HL-60/S4 treated with retinoic acid at 250 ng/mL for 4 days and 3 days (cell line): ENCODE data around the gene ICAM3.
"Not testable (repeated sequence)": the region's sequence is repeated elsewhere in the genome, so short reads cannot be mapped to it uniquely, and the experiment has no call there.

Source experiments
- in situ Hi-C: fragments of 300-500 bp; cut with MboI; formaldehyde crosslinking; loops from 2 replicates; pipeline ENCODE4 v1.7.0; 2022; ENCODE audit warnings: low sequenced_read_pairs

ICAM3 gene

DNA sequence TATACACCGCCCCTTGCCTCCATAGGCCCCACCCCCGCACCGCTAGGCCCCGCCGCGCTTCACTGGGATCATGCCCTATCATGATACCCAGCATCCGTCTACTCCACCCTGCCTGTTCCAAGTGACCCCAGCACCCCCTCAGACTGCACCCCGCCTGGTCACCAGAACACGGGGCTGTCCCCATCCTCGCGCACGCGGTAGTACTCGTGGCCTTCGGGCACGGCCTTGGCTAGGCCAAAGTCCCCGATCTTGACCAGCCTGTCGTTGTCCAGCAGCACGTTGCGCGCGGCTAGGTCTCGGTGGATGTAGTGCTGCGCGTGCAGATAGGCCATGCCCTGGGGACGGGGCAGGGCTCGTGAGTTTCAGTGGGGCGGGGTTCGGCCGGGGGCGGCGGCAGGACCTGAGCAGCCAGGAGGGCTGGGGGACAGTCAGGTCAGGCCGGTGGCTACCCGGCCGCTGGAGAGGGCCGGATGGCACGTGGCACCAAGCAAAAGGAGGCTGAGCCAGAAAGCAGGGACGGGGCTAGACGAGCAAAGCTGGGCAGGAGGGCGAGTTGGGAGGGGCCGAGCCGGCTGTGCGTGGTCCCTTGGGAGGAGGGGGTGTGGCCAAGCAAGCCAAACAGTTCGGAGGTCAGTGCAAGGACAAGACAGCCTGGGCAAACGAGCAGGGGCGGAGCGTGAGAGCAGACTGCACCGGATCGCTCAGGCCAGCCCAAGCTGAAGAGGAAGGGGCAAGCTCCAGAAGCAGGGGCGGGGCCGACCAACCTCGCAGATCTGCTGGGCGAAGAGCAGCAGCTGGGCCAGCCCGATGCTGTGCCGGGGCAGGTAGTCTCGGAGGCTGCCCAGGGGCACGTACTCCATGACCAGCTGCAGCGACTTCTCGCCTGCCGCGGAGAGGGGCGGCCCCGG is 13.6 kb upstream of the ICAM3 start:
- in situ Hi-C loops: no loop called here

DNA sequence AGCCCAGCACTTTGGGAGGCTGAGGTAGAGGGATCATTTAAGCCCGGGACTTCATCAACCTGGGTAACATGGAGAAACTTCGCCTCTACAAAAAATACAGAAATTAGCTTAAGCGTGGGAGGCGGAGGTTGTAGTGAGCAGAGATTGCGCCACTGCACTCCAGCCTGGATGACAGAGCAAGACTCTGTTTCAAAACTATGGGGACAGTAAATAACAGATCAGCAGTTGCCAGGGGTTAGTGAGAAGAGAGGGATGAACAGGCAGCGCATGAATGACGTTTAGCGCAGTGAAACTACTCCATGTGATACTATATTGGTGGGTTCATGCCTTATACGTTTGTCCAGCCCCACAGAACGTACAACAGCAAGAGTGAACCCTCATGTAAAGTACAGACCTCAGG is 7.1 kb upstream of the ICAM3 start:
- in situ Hi-C loops: no loop called here

DNA sequence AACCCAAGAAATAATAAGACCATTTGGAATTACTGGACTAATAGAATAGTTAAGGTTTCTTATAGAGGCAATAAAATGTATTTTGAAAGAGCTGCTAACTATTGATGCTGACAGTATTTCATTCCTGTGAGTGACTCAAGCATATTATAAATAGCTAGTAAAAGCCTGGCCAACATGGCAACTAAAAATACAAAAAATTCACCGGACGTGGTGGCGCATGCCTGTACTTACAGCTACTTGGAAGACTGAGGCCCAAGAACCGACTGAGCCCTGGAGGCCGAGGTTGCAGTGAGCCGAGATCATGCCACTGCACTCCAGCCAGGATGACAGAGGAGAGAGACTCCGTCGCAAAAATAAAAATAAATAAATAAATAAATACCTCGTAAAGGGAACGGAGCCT is 5.4 kb upstream of the ICAM3 start:
- in situ Hi-C loops: no loop called here

DNA sequence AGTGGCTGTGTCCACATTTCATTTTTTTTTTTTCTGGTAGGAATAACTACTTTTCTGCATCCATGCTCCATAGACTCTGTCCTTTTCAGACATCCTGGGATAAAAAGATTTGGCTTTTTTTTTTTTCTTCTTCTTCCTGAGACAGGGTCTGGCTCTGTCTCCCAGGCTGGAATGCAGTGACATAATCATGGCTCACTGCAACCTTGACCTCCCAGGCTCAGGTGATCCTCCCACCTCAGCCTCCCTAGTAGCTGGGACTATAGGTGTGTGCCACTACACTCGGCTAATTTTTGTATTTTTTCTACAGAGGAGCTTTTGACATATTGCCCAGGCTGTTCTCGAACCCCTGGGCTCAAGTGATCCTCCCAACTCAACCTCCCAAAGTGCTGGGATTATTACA is 4.1 kb upstream of the ICAM3 start:
- in situ Hi-C loops: no loop called here

DNA sequence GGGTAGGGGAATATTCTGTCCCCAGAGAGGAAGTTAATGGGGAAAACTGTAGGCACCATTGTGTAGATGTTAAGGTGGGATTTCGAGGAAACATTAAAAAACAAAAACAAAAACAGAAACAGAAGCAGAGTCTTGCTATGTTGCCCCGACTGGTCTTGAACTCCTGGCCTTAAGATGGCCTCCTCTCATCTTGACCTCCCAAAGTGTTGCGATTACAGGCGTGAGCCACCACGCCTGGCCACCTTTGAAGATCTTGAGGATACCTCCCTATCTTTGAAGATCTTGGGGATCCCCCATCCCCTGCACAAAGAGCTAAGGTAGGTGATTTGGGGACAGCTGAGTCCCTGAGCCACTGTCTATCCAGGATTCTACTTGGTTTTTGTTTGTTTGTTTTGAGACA is 553 bp upstream of the ICAM3 start:
- in situ Hi-C loops: no loop called here

DNA sequence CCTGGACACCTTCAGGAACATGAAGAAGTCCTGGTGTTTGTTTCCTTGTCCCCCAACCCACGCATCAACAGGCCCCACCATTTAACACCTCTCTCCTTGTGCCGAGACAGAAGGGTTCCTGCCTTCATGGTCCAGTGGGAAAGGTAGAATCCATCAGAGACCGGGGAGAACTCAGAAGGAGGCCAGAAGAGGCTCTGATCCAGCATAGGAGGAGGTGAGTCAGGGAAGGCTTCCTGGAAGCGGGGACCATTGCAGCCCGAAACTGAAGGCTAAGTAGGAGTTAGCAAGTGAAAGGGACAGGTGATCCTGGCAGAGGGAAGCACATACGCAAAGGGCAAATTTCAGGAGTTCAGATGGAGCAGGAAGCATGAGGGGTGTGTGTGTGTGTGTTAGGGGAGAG is 484 bp downstream of the ICAM3 start:
- in situ Hi-C loops: no loop called here

DNA sequence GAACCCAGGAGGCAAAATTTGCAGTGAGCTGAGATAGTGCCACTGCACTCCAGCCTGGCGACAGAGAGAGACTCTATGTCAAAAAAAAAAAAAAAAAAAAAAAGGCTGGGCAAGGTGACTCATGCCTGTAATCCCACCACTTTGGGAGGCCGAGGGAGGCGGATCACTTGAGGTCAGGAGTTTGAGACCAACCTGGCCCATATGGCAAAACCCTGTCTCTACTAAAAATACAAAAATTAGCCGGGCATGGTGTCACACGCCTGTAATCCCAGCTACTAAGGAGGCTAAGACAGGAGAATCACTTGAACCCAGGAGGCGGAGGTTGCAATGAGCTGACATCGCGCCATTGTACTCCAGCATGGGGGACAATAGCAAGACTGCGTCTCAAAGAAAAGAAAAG is 2.7 kb downstream of the ICAM3 start:
- in situ Hi-C loops: not testable (repeated sequence)

DNA sequence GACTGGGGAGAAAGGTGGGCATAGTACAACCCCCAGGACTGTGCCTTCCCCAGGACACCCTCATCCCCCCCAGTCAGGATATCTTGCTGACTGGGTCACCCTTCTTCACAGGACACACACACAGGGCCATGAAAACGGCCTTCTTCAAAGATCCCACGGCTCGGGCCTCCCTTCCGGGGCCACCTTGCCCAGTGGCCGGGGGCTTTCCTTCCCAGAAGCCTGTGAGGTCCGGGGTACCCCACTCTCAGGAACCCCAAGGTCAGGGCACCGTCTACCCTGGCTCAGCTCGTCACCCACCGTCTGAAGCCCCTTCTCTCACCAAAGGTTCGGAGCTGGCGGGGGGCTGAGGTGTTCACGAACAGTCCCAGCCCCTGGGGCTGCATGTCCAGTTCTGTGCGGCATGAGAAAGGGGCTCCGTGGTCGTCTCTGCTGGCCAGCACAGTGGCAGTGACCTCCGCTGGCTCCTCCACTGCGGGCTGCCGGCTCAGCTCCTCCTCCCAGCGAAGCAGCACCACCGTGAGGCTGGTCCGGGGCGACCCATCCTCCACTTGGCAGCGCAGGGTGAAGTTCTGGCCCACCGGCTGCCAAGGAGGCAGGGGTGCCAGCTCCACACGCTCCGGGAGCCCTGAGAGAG is 4.0 kb downstream of the ICAM3 start:
- in situ Hi-C loops: no loop called here

DNA sequence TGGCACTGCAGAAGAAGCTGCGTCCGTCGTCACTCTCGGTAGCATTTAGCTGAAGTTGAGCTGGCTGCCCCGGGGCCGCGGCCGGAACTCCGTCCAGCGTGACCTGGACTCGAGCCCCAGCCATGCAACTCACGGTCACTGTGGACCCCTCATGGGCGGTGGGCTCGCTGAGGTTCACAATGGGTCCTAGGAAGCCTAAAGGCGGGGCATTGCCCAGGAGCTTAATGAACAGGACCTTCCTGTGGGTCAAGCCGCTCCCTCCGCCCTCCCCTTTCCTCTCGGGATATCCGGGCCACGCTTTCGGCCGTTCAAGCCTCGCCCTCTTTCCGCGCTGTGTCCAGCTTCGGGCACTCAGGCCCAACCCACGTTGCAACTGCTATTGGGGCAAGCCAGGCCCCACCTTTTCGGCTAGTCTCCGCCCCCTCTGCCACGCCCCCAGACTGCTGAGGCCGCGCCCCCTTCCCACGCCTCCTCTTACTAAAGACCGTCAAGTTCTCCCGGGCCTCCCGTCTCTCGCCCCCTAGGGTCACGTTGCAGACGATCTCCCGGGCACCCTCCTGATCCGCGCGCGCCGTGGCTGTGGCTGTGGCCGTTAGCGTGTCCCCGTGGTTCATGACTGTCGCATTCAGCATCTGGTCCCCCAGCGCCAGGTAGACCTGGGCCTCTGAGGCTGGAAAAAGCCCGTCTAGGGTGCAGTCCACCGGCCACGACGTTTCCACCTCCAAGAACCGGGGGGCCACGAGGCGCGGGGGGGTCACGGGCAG is 4.7 kb downstream of the ICAM3 start:
- in situ Hi-C loops: no loop called here

DNA sequence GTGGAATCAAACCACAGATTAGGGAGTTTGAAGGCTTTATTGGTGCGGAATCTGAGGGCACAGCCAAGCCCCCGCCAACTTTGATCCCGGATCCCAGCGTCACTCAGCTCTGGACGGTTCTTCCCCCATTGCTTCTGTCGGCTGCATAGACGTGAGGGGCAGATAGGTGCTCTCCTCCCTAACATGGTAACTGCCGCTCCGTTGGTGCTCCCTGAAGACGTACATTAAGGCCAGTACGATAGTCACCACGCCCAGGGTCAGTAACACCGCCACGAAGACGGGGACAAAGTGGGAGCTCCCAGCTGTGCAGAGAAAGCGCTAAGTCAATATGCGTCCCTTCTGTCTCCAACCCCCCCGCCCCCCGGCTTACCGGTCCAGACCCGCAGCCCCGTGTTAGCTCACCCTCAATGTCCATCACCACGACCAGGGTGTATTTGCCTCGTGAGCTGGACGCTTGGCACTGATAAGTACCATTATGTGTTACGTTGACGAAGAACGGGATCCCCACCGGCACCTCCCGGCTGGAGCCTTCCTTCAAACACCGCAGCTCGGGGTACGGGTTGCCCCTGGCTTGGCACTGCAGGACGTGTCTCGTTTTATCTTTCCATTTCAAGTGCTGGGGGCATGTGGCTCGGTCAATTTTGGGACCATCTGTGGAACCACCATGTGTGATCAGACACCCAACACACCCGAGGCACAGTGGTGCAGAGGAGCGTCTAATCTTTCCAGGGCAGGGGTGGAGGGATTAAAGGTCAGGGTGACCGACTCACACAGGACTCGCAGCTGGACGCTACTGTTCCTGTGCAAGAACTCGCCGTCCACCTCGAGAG is 5.5 kb downstream of the ICAM3 start:
- in situ Hi-C loops: no loop called here

DNA sequence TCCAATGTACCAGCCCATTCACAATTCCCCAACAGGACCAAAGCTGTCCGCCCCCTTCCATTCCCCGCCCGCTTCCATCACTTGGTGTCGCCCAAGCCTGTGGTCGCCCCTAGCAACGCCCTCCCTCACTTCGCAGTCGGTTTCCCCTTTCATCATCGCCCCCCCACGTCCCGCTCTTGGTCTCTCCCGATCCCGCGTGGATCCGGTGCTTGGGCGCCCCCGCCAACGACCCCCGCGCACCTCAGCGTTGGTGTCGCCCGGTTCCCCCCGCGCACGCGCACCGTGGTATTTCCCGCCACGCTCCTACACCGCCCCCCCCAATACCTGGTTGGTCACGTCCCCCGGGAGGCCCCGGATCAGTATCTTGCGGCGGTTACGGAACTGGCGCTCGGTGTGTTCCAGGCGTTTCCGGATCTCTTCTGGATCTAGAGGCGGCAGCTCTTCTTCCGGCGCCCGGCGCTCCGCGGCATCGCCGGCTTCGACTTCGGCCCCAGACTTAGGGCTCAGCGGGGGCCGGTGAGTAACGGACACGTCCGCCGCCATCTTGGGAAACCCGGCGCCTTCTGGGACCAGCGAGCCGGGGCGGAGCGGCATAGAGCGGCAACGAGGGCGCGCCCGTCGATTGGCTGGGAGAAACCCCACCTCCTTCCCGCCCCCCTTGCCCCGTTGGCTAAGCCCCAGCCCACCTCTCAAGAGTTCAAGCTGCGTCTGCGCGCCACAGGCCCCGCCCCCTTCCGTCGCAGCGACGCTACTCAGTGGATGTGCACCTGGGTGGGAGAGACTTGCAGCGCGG is 6.3 kb downstream of the ICAM3 start, which contains the start of gene RAVER1:
TSS of gene RAVER1 (minus strand) at position 565 of the 793 bp plus-strand sequence. CDS start at position 543, 22 bp downstream.
- in situ Hi-C loops: no loop called here

DNA sequence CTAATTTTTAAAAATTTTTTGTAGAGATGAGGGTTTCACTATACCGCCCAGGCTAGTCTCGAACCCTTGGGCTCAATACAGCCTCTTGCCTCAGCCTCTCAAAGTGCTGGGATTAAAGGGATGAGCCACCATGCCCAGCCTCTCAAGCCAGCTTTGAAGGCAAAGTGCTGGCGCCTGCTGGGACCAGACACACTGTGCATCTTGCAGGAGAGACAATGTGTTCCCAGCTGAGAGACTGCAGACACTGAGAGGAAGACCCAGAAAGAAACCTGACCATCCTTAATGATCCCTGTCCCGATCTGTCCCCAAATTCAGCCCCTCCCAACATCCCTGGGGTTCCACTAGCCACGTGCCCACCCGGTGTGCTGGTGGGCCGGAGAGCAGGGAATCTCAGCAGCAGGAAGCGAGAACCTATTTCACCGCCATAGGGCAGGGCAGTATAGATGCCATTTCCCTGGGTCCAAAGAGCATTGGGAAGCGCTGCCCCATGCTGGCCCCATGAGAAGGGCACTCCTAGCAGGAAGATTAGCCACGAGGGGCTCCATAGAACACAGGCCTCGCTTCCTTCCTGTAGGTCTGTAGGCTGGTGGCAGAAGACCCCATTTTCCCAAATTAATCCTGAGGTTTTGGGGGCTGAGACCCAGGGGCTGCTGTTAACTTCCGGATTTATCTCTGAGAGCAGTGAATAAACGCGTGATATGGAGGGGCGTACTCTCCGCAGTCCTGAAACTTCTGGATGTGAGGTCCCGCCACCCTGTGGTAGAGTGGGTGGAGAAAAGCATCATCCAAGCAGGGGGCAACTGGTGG is 7.1 kb downstream of the ICAM3 start:
- in situ Hi-C loops: no loop called here

DNA sequence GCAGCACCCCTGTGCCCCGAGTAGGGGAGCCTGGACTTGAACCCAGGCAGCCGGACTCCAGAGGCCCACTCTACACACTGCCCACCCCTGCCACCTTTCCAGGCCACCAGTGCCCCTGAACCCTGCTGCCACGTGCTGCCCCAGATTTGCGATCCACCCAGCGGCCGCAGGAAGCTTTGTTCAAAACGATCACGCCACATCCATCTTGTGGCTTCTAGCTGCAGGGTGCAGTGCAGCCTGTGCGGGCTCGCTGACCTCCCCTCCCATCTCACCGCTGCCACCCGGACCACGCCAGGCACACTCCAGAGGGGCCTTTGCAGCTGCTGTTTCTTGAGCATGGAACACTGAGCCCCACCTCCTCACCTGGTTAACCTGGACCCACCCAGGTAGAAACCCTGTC is 9.9 kb downstream of the ICAM3 start:
- in situ Hi-C loops: no loop called here

DNA sequence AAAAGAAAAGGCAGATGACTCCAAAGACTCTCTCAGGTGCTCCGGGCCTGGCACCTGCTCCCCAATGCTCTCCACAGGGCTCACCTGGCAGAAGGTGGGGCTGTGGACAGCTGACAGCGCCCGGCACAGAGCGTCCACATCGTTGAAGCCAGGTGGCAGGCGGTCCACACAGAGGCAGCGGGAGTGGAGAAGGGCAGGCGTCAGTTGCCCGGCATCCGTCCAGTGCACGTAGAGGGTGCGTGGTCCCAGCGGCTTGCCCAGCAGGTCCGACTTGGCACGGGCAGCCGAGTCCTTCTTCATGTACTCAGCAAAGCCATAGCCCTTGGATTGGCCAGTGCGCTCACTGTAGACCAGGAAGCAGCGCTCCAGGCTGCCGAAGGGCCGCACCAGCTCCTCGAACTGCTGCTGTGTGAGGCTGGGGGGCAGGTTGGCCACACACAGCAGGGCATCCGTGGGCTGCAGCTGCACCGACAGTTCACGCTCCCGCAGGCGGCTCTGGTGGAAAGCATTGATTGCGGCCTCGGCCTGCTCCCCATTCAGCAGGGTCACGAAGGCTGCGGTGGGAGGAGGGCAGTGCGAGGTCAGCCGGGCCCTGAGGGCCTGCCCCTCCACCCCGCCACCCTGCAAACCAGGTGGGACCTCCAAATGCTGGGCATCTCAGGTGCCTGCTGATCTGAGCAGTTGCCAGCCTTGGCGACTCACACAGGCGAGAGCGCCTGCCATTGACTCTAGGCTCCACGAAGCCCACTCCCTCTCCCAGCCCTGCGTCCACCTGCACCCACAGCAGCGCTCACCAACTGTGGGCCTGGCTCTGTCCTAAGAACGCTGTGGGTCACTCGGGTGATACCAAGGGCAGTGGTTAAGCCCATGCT is 10.6 kb downstream of the ICAM3 start:
- in situ Hi-C loops: no loop called here

DNA sequence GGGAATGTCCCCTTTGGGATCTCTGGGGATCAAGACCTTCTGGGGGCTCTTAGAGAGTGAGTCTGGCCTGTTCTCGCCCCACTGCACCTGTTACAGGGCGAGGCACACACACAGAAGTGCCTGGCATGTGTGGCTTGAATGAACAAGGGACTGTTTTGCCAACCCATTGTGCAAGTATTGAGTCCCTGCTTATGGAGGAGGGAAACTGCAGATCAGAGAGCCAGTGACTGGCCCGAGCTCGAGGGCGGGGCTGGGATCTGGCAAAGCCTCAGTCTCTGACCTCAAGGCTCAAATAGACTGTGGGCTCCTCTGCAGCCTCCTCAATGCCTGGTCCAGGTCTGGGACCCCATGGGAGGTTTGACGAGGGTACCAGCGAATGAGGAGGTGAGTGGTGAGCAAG is 11.6 kb downstream of the ICAM3 start:
- in situ Hi-C loops: no loop called here

DNA sequence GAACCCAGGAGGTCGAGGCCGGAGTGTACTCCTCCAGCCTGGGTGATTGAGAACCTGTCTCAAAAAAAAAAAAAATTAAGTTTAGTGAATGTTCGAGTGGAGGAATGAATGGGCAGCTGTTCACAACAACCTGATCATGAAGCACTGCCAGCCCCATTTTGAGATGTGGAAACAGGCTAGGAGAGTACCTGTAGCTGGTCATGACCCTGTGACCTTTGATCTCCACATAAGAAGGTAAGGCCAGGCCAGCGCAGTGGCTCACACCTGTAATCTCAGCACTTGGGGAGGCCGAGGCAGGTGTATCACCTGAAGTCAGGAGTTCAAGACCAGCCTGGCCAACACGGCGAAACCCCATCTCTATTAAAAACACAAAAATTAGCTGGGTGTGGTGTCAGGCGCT is 13.7 kb downstream of the ICAM3 start:
- in situ Hi-C loops: no loop called here

DNA sequence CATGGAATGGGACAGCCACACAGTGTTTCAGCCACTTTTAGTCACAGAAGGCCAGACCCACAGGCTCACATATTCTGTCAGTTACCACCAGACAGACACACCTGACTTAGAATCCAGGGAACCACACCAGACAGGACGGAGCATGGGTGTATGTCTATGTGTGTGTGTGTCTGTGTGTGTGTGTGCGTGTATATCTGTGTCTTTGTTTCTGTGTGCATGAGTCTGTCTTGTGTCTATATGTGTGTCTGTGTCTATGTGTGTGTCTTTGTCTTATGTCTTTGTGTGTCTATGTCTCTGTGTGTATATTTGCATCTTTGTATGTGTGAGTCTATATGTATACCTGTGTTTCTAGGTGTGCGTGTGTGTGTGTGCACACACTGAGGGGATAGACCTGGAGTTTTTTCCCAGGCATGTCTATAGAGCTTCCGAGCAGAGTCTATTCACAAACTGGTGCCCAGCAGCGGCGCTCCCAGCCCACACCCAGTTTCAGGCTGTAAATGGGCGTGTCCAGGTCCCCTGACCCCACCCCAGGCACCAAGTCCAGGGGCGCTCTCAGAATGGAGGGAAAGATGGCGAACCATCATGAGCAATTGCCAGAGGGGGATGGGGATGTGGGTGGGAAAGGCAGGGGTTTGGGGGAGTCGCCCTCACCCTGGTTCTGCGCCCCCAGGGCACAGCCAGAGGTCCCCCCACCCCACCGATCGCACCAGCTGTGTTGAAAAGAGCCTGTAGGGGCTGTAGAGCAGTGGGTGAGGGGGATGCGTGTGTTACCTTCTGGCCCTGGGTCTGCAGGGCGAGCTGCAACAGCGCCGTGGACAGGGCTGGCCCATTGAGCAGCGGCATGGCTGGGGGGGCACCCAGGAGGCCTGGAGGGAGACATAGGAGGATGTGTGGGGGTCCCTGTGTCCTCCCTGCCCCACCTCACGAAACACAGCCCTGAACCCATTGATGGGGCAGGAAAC is 17.3 kb downstream of the ICAM3 start:
- in situ Hi-C loops: no loop called here
